ENCODE results near the gene CCDC88B.
"Not testable (repeated sequence)": the region's sequence is repeated elsewhere in the genome, so short reads cannot be mapped to it uniquely, and the experiment has no call there.

The CCDC88B gene

GRCh38 chr11:64323984-64324383, 16.0 kb upstream of the CCDC88B start:
- DNase-seq, result not testable (repeated sequence)

- DNase-seq, result no peak
Observed at GRCh38 chr11:64324692-64325469, 15.1 kb upstream of the CCDC88B start.

GRCh38 chr11:64327375-64327774, 12.6 kb upstream of the CCDC88B start:
- DNase-seq, result no peak

- DNase-seq, result no peak
Observed at GRCh38 chr11:64327993-64328392, 12.0 kb upstream of the CCDC88B start.

- DNase-seq, result no peak
Observed at GRCh38 chr11:64330888-64331287, 9.1 kb upstream of the CCDC88B start.

GRCh38 chr11:64331569-64332371, 8.2 kb upstream of the CCDC88B start:
- DNase-seq, result no peak

DNA sequence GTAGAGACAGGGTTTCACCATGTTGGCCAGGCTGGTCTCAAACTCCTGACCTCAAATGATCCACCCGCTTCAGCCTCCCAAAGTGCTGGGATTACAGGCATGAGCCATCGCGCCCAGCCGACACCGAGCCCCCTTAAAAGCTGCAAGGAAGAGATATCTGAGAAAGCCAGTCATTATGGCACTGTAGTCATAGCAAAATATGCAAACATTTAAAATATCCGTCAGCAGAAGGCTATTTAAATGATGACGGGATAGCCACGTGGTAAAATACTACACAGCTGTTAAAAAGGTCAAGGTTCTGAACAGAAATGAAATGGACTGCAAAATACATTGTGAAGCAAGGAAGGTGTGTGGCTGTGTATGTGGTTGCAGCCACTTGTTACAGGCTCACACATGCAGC, 6.4 kb upstream of the CCDC88B start:
- DNase-seq, result no peak

DNA sequence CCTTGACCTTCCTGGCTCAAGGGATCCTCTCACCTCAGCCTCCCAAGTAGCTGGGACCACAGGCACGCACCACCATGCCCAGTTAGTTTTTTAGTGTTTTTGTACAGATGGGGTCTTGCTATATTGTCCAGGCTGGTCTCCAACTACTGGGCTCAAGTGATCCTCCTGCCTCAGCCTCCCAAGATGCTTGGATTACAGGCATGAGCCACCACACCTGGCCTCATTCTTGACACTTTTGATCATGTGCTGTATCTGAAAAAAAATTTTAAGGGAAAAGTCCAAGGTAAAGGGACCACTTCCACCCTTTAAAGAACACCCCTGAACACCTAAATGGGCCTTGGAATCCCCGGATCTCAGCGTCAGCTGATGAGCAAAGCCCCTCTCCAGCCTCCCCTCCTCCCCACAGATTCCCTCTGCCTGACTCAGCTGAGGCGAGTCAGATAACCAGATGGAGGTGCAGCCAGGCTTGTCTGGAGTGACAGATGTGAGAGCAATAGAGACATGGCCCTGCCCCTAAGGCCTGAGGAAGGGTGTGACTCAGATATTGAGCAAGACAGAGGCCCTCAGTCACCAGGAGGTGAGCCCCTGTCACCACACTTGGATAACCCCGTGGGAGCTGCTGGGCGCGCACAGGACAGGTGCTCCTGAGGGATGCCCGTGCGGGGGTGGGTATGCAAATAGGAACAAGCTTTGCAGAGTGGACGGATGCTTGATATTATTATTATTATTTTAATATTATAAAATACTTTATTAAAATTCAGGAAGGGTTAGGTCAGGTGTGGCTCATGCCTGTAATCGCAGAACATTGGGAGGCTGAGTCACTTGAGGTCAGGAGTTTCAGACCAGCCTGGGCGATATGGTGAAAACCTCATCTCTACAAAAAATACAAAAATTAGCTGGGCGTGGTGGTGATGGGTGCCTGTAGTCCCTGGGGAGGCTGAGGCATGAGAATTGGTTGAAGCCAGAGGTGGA, 5.0 kb upstream of the CCDC88B start:
- DNase-seq, result no peak

DNA sequence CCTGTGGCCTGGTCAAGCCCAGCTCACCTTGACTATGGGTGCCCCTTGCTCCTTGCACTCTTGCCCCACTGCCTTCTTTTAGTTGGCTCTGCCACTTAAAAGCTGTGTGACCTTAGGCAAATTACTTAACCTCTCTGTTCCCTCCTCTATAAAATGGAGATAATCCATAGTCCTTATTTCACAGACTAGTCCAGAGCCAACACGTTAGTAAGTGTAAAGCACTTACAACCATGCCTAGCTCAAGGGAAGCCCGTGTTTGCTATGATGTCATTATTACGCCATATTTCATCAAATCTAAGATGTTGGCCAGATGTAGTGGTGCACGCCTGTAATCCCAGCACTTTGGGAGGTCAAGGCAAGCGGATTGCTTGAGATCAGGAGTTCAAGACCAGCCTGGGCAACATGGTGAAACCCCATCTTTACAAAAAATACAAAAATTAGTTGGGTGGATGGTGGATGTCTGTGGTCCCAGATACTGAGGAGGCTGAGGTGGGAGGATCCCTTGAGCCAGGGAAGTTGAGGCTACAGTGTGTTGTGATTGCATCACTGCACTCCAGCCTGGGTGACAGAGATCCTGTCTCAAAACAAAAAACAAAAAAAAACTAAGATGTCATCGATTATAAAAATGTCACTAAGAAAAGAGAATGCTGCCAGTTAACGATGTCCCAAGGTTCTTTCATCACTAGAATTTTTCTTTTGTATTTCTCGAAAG, 2.3 kb upstream of the CCDC88B start:
- DNase-seq, result no peak

- DNase-seq, result no peak
Observed at GRCh38 chr11:64338716-64339115, 1.3 kb upstream of the CCDC88B start.

DNA sequence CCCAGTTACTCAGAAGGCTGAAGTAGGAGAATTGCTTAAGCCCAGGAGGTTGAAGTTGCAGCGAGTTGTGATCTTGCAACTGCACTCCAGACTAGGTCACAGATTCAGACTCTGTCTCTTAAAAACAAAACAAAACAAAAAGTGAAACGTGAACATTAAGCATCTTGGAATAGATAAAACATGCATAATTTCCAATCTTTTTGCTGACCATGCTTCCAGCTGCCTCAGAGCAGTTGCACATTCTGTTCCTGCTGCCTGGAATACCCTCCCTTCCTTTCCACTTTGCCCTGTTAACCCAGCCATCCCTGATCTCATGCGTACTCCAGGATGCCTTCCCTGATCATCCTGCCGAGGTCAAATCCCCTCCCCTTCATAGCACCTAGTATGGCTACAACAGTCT, 718 bp upstream of the CCDC88B start:
- DNase-seq, result no peak

DNA sequence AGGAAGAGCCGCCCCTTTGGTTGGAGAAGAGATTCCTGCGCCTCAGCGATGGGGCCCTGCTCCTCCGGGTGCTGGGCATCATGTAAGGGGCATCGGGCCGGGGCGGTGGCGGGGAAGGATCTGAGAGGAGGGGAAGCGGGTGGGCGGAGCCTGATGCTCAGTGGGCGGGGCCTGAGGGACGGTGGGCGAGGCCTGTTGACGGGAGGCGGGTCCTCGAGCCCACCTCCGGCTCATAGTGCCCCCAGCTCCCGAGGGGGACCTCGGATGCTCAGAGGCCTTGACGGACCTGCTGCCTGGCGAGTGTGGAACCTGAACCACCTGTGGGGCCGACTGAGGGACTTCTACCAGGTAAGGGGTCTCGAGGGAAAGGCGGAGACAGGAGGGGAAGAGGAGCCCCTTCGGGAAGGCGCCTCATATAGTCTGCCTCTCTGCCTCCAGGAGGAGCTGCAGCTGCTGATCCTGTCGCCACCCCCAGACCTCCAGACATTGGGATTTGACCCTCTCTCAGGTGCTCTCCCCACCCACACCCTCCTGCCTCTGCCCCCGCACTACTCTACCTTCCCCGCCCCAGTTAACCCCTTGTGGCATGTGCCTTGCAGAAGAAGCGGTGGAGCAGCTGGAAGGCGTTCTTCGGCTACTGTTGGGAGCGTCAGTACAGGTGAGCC, 799 bp downstream of the CCDC88B start:
- DNase-seq, result peak; percentile 64

DNA sequence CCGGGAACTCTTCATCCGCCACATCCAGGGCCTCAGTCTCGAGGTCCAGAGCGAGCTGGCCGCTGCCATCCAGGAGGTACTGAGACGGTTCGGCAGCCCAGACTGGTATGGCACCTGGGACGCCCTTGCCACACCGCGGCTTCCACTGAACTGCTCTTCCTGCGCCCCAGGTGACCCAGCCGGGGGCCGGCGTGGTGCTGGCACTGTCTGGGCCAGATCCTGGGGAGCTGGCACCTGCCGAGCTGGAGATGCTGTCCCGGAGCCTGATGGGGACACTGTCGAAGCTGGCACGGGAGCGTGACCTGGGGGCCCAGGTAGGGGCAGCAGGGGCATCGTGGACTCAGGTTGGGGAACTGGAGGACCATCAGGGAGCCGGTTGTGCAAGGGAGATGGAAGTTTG, 1.4 kb downstream of the CCDC88B start:
- DNase-seq, result no peak

GRCh38 chr11:64341851-64342791, 2.1 kb downstream of the CCDC88B start:
- DNase-seq, result peak; percentile 75

- no peak for DNase-seq
Observed at GRCh38 chr11:64342869-64343745, 3.1 kb downstream of the CCDC88B start.

DNA sequence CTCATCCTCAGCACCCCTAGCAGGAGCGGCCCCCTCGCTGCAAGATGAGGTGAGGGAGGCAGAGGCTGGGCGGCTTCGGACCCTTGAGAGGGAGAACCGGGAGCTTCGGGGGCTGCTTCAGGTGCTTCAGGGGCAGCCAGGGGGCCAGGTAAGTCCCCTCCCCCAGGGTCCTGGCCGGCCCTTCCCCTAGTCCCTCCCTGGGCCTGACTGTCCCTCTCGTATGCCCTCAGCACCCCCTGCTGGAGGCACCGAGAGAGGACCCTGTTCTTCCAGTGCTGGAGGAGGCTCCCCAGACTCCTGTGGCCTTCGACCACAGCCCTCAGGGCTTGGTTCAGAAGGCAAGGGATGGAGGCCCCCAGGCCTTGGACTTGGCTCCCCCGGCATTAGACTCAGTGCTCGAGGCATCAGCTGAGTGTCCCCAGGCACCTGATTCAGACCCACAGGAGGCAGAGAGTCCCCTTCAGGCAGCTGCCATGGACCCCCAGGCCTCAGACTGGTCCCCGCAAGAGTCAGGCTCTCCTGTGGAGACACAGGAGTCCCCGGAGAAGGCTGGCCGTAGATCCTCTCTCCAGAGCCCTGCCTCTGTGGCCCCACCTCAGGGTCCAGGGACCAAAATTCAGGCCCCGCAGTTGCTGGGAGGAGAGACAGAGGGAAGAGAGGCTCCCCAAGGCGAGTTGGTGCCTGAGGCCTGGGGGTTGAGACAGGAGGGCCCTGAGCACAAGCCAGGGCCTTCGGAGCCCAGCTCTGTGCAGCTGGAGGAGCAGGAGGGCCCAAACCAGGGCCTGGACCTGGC, 4.0 kb downstream of the CCDC88B start:
- no peak for DNase-seq

DNA sequence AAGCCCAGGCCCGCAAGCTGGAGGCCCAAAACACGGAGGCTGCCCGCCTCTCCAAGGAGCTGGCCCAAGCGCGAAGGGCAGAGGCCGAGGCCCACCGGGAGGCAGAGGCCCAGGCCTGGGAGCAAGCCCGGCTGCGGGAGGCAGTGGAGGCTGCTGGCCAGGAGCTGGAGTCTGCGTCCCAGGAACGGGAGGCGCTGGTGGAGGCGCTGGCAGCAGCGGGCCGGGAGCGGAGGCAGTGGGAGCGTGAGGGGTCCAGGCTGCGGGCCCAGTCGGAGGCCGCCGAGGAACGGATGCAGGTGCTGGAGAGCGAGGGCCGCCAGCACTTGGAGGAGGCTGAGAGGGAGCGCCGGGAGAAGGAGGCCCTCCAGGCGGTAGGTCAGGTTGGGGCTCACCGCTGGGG, 4.8 kb downstream of the CCDC88B start:
- no peak for DNase-seq

DNA sequence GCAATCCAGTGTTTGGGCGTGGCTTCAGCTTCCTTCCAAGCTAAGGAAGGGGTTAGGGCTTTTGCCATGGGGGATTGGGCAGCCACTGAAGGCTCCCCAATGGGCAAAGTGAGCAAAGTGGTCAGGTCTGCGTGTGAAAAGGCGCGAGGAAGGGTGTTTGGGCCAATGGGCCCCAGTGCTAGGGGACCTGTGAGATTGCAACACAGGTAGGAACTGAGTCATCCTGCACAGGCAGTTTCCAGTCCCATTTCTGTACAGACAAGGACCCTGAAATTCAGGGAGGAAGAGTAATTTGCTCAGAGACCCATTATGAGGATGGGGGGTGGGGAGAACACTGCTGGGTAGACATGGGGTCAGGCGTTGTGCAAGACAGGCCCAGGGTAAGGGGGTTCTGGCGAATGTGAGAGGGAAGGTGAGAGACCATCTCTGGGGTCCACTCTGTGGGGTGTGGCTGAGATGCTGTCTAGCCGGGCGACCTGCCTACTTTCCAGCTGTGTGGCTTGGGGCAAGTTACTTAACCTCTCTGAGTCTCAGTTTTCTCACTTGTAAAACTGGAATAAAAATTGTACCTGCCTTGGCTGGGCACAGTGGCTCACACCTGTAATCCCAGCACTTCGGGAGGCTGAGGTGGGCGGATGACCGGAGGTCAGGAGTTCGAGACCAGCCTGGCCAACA, 7.3 kb downstream of the CCDC88B start:
- no peak for DNase-seq
